Measurements from ENCODE around the gene SYT8.
A peak's percentile ranks its signal among the peaks of the same experiment; 100 is the strongest.
"Not testable (repeated sequence)": the region's sequence is repeated elsewhere in the genome, so short reads cannot be mapped to it uniquely, and the experiment has no call there.

The SYT8 gene

DNA sequence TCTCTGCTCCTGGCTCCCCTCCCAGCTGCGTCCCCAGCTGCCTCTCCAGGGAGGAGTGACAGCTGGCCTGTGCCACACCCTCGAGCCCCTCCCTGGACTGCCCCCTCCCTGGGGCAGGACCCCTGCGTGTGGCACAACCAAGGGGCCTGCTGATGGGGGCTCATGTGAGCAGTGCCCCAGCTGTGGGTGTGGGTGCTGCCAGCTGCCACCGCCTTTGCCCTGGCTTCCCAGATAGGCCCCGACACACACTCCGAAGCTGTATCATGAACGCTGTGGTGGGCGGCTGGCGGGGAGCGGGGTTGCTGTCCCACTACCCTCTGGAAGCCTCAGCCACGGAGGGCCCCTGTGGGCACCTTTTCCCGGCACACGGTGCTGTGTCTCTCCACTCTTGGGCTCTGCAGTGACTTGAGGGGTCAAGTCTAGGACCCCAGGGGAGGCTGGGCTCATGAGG lies 41.1 kb downstream of the SYT8 start:
- not testable (repeated sequence) for DNase-seq

- no peak for DNase-seq
These were observed 41.7 kb downstream of the SYT8 start for GRCh38 chr11:1876361-1877063.

DNA sequence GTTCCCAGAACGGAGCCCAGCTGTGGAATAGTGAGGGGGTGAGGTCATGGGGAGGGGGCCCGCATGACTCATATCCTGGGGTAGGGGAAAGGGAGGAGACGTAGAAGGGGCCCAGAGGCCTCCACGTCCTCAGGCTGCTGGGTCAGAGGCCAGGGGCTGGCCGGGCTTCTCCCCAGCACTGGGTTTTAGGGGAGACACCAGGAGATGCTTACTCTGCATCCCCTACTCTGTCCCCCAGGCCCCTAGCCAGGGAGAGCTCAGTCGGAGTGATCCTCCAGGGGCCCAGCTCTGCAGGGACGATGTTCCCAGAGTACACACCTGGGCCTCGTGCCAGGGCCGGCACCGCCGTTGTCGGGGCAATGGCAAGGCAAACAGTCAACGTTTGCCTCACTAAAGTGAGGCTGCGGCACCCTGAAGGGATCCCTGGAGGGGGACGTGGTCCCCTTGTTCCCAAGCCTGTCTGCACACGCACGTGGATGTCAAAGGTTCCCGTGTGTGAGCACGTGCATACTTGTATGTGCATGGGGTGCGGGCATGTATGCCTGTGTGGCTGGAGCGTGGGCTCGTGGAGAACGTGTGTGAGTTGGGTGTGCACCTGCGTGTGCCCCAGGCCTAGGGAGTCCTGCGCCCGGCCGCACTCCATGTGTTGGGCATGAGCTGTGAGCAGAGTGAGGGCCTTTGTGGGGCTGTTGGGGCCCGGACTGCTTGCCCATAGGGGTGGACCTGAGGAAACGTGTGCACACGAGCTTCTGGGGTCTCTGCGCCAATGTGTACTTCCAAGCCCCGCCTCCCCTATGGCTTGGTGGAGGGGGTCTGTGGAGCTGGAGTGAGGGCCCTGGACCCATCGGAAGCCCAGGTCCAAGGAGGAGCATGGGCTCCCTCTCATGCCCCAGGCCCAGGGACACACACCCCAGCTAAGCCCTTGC lies 42.7 kb downstream of the SYT8 start:
- peak; percentile 40 for DNase-seq

DNA sequence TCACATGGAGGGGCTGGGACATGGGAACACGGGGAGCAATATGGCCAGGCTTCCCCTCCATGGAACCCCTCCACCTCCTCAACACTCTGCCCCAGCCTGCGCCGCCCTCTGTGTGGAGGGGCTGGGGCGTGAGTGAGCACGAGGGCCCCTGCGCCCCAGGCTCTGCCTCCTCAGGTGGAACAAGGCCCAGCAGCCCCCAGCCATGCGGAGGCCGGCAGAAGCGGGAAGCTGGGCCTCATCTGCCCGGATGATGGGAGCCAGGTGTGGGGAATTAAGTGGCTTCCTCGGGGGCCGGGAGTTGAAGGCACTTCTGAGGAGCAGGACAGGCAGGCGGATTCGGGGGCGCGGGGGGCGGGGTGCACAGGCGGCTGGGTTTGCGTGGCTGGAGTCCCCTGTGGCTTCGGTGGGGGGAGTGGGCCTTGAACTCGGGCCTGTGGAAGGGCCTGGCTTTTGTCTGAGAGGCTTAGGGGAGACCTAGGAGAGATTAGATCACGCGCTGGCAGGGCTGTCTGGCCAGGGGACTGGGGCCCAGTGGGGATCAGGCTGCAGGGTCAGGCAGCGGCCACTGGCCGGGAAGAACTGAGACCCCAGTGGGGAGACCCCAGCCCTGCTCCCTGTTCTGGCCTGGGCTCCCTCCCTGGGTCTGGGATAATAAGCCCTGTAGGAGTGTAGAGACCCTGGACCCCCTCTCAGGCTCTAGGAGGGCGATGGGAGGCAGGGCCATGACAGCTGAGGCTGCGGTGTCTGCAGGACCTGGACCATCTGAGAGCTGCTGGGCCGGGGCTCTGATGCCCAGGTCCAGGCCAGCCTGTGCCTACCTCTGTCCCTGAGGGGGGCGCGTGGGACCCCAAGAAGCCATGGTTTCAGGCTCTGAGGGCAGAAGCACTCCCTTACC lies 43.6 kb downstream of the SYT8 start:
- no peak for DNase-seq

- DNase-seq, result no peak
These were observed 44.7 kb downstream of the SYT8 start for GRCh38 chr11:1879342-1879940.

GRCh38 chr11:1879941-1880720 lies 45.3 kb downstream of the SYT8 start:
- DNase-seq, result no peak

DNA sequence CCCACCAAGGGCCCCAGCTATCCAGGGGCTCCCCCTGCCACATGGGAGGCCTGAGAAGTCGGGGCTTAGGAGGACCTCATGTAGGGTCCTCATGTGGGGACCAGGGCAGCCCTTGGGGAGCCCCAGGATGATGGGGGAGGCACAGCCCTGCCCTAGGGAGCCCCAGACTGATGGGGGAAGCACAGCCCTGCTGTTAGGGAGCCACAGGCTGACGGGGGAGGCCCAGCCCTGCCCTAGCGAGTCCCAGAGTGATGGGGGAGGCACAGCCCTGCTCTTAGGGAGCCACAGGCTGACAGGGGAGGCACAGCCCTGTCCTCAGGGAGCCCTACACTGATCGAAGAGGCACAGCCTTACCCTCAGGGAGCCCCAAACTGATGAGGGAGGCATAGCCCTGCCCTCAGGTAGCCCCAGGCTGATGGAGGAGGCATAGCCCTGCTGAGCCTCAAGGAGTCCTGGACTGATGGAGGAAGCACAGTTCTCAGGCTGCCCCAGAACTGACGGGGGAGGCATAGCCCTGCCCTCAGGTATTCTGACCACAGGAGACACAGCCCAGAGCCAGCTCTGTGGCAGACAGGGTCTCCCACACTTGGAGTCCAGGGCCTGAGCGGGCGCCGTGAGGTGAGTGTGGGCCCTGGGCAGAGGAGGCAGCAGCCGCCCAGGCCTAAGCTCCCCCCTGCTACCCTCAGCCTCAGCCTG lies 46.1 kb downstream of the SYT8 start:
- no peak for DNase-seq

DNA sequence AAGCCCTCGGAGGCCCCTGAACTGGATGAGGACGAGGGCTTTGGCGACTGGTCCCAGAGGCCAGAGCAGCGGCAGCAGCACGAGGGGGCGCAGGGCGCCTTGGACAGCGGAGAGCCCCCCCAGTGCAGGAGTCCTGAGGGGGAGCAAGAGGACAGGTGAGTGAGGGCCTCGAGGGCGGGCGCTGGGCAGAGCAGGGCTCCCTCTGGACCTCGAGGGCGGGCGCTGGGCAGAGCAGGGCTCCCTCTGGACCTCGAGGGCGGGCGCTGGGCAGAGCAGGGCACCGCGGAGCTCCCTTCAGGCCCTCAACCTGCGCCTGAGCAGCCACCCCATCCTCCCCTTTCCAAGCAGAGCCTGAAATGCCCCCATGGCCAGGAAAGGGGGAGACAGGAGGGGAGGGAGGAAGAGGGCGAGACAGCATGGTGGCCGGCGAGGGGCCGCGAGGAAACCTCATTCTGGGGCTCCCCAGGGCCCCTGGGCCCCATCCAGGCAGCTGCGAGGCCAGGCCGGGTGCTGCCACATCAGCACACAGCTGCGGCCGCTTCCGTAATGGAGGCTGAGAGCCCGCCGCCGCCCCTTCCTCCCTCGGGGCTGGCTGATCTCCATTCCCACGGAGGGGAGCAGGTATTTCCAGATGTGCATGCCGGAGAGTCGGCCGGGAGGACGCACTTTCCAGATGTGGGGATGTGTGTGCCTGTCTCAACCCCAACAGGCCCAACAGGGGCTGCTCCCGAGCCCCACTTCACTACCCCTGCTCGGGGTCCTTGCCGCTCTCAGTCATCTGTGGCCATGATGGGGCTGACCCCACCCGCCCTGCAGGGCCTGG lies 46.9 kb downstream of the SYT8 start:
- DNase-seq, result no peak

GRCh38 chr11:1882265-1883238 lies 47.8 kb downstream of the SYT8 start:
- peak; percentile 63 for DNase-seq

- no peak for DNase-seq
These were observed 48.8 kb downstream of the SYT8 start for GRCh38 chr11:1883346-1884302.

- DNase-seq, result no peak
These were observed 49.5 kb downstream of the SYT8 start for GRCh38 chr11:1884303-1884700.

- DNase-seq, result not testable (repeated sequence)
These were observed 51.8 kb downstream of the SYT8 start for GRCh38 chr11:1886551-1886950.
